K562 (cell line): ENCODE data around the gene CREM. TPM values are rescaled to one million over a fixed set of nuclear protein-coding genes. Genes with fewer than 3 reads are reported as not detected.

Source experiments
- ATAC-seq: fragments of 200-7000 bp; cut with Tn5 transposase; 3 replicates; pipeline ENCODE4 v1.9.1; 2020; ENCODE audit warnings: moderate library complexity
- BruUV-seq: library from RNA; stranded (reverse); fragments of 400-500 nt; replicated peaks from 2 replicates; lab custom pipeline; 2021; lab: Mats Ljungman, UMichigan
- CTCF ChIA-PET: fragments of 300-600 bp; formaldehyde crosslinking; extraction: SDS; loops from one replicate; lab custom pipeline; 2021; ENCODE audit warnings: low intra/inter-chr PET ratio; lab: Yijun Ruan, JAX
- POLR2A ChIA-PET: fragments of 300-600, 350-650 bp; sonication (Branson Sonifier 250); formaldehyde crosslinking; extraction: SDS; loops from one replicate; lab custom pipeline; 2021; ENCODE audit warnings: antibody characterized with exemption, inconsistent platforms; lab: Yijun Ruan, JAX
- DNase-seq, 4 experiments: peaks; one replicate each; pipeline versions ENCODE4 v3.0.0 to v3.0.0-alpha.2; 2011 to 2018; ENCODE audit warnings: low spot score in 3 of 4, mixed read lengths in 3 of 4; ENCODE audit errors: extremely low read depth in 1 of 4
- FAIRE-seq: peaks from 2 replicates; lab custom pipeline; 2011; peaks lifted over from hg19 to GRCh38; lab: Jason Lieb, UNC
- H2AFZ ChIP-seq: 2 replicates; pipeline ENCODE4 v1.6.0; 2011; ENCODE audit warnings: low read depth, low read length, control low read depth, inconsistent platforms
- H3K27ac ChIP-seq: fragments of 200-600 bp; 3 replicates; pipeline ENCODE4 v1.8.0; 2011; ENCODE audit warnings: low read depth, mild to moderate bottlenecking, control low read depth, inconsistent platforms, low read length, moderate library complexity, mixed read lengths; ENCODE audit errors: extremely low read depth
- H3K27me3 ChIP-seq, 2 experiments: fragments of 300-600 bp in 1 of 2; 2 replicates in 1 of 2; 3 replicates in 1 of 2; pipeline versions ENCODE4 v1.6.0 to v1.8.0; 2011; ENCODE audit warnings: inconsistent platforms in 2 of 2, low read length in 2 of 2, mild to moderate bottlenecking in 1 of 2, mixed read lengths in 1 of 2, moderate library complexity in 1 of 2; ENCODE audit not compliant: control insufficient read depth in 2 of 2, insufficient read depth in 2 of 2
- H3K36me3 ChIP-seq: fragments of 300-600 bp; 3 replicates; pipeline ENCODE4 v1.8.0; 2011; ENCODE audit warnings: mild to moderate bottlenecking, low read length, inconsistent platforms; ENCODE audit not compliant: control insufficient read depth, insufficient read depth
- H3K4me1 ChIP-seq, 2 experiments: fragments of 200-600 bp in 1 of 2; replicated peaks in 1 of 2; 2 replicates in 1 of 2; 3 replicates in 1 of 2; pipeline versions ENCODE4 v1.5.1 to v1.8.0; 2011; ENCODE audit warnings: inconsistent platforms in 2 of 2, low read length in 2 of 2, mild to moderate bottlenecking in 1 of 2, mixed read lengths in 1 of 2, moderate library complexity in 1 of 2; ENCODE audit not compliant: control insufficient read depth in 2 of 2, insufficient read depth in 2 of 2
- H3K4me2 ChIP-seq: 2 replicates; pipeline ENCODE4 v1.6.1; 2011; ENCODE audit warnings: low read length, control low read depth, inconsistent platforms, mixed read lengths; ENCODE audit not compliant: insufficient read depth
- H3K4me3 ChIP-seq: fragments of 200-600 bp; sonication (generic), shearing (Covaris generic); 2 replicates; pipeline ENCODE4 v1.5.1; 2016; ENCODE audit warnings: control low read depth, inconsistent platforms
- H3K79me2 ChIP-seq: fragments of 200-600 bp; 3 replicates; pipeline ENCODE4 v1.8.0; 2011; ENCODE audit warnings: low read length, inconsistent platforms; ENCODE audit not compliant: control insufficient read depth, insufficient read depth
- H3K9ac ChIP-seq, 2 experiments: 2 replicates each; pipeline versions ENCODE4 v1.6.0 to v1.6.1; 2011; ENCODE audit warnings: low read depth in 2 of 2, low read length in 2 of 2, control low read depth in 1 of 2, inconsistent platforms in 1 of 2, mild to moderate bottlenecking in 1 of 2, mixed read lengths in 1 of 2; ENCODE audit not compliant: insufficient read depth in 1 of 2
- H3K9me1 ChIP-seq: one replicate; pipeline ENCODE4 v1.6.0; 2011; ENCODE audit warnings: inconsistent platforms, mild to moderate bottlenecking, low read length, moderate library complexity; ENCODE audit not compliant: control insufficient read depth, insufficient read depth
- H3K9me3 ChIP-seq: replicated peaks from 2 replicates; pipeline ENCODE4 v1.5.1; 2011; ENCODE audit warnings: low read depth, low read length, inconsistent platforms; ENCODE audit not compliant: control insufficient read depth, insufficient read depth
- H4K20me1 ChIP-seq: replicated peaks from 2 replicates; pipeline ENCODE4 v1.6.1; 2011; ENCODE audit warnings: low read length, inconsistent platforms, mixed read lengths; ENCODE audit not compliant: control insufficient read depth, insufficient read depth
- CEBPB ChIP-seq: fragments of 450-650 bp; IDR thresholded peaks from 2 replicates; pipeline ENCODE4 v1.6.1; 2016; ENCODE audit warnings: missing genetic modification characterization, missing compliant biosample characterization
- CREB1 ChIP-seq, 2 experiments: sonication (generic) in 1 of 2; formaldehyde crosslinking in 1 of 2; IDR thresholded peaks; 2 replicates each; pipeline versions ENCODE4 v1.6.1 to v1.8.0; 2012 to 2022; ENCODE audit warnings: inconsistent platforms in 1 of 2, mild to moderate bottlenecking in 1 of 2, missing genetic modification reagents in 1 of 2, moderate library complexity in 1 of 2
- PHF20 ChIP-seq: fragments of 450-650 bp; IDR thresholded peaks from 2 replicates; pipeline ENCODE4 v1.6.1; 2018; ENCODE audit not compliant: partially characterized antibody
- SUPT5H ChIP-seq: fragments of 450-650 bp; IDR thresholded peaks from 2 replicates; pipeline ENCODE4 v1.6.1; 2016
- WGBS: fragments of 100-300 bp; shearing (Covaris generic); methylation state at CpG from one replicate; pipeline ENCODE4 v1.1.6; 2016; ENCODE audit warnings: low coverage, mixed read lengths; ENCODE audit not compliant: insufficient coverage; ENCODE audit errors: missing lambda C conversion rate; 5-methylcytosine and 5-hydroxymethylcytosine counted together
- in situ Hi-C: fragments of 300-500 bp; cut with MboI; formaldehyde crosslinking; loops from 4 replicates; pipeline ENCODE4 v1.15.0; 2018; ENCODE audit warnings: inconsistent platforms, mixed read lengths
- intact Hi-C: fragments of 100-400 bp; cut with micrococcal nuclease; formaldehyde crosslinking; loops from 2 replicates; pipeline ENCODE4 v1.14.2; 2022
- polyA plus RNA-seq, 8 experiments: library from polyadenylated mRNA; depleted of rRNA in 4 of 8; stranded (reverse) in 5 of 8; unstranded in 3 of 8; fragments of >200 nt; fragmentation: Nextera tagmentation in 2 of 8; fragmentation: Illumina TruSeq in 1 of 8; extraction: Ambion mirVana in 2 of 8; extraction: Trizol in 1 of 8; gene quantifications; 2 replicates each; pipeline versions ENCODE4 v1.2.1 to v1.2.3, GENCODE V29; 2011 to 2014; ENCODE audit warnings: inconsistent platforms in 1 of 8, missing spikeins in 1 of 8
- total RNA-seq, 7 experiments: library from RNA; depleted of rRNA in 6 of 7; stranded (reverse); fragments of >200 nt in 6 of 7; fragmentation: Illumina TruSeq in 2 of 7; extraction: Trizol in 2 of 7; gene quantifications; 2 replicates each; pipeline versions ENCODE4 v1.2.1 to v1.2.3, GENCODE V29; 2011 to 2021; ENCODE audit warnings: low replicate concordance in 1 of 7
- TF ChIP-seq, protein P1 (sequence below), 2 experiments: fragments of 450-650 bp in 1 of 2; sonication (generic) in 1 of 2; formaldehyde crosslinking in 1 of 2; IDR thresholded peaks in 1 of 2; conservative IDR thresholded peaks in 1 of 2; 2 replicates each; pipeline versions ENCODE4 v1.6.1 to v1.8.1; 2016 to 2023; ENCODE audit warnings: mild to moderate bottlenecking in 2 of 2, moderate library complexity in 2 of 2, inconsistent platforms in 1 of 2, missing genetic modification reagents in 1 of 2

Gene CREM
- total and polyA plus RNA-seq, 9 of the 15 experiments (the other 6 are each of a cell fraction or from before 2014, with no cell fraction given) = 39.1 to 70.2 (median 48.3) TPM

DNA sequence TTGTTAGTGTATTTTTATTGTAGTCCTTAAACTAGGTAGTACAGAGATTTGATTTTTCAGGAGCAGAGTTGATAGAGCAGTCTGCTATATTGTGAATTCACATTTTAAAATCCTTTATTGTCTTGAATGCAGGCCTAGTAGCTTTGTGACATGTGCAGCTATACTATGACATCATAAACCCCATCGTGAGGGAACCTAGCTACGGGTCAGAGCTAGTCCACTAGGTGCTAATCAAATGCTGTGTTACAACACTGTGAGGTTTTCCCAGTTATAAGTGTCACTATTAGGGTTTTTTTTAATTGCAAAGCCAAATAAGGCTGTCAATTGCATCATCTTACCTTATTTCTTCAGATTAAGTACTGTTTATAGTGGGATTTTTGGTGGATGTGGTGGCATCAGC, 40.7 kb downstream of the CREM start:
- TF ChIP-seq SUPT5H = no peak
- TF ChIP-seq CREB1 (IDR thresholded peaks at IDR 0.05) = peak; percentile 31; the same call in 1 of the 2 replicates
- no peak for TF ChIP-seq CREB1 (CRISPR knock-in tag; IDR thresholded peaks at IDR 0.05)
- 0 out of 2 replicates have a peak, but pooled peaks have one; percentile 28 for TF ChIP-seq CEBPB (tag)
- TF ChIP-seq, protein P1, sequence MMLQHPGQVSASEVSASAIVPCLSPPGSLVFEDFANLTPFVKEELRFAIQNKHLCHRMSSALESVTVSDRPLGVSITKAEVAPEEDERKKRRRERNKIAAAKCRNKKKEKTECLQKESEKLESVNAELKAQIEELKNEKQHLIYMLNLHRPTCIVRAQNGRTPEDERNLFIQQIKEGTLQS (IDR thresholded peaks at IDR 0.05) = peak; percentile 51
- TF ChIP-seq, protein P1 (CRISPR knock-in tag; conservative IDR thresholded peaks at IDR 0.05) = no peak
- no peak for TF ChIP-seq PHF20
- Histone ChIP-seq H3K27me3 (no peaks in the 10 kb centered on the region), H3K9me3 (no peaks in the 10 kb centered on the region), H3K9me1 (no peaks in the 10 kb centered on the region), H3K9ac (no peak overlapping the region), H3K36me3 (no peaks in the 10 kb centered on the region), H4K20me1 (no peaks in the 10 kb centered on the region), H2AFZ (no peak overlapping the region), H3K4me3 (no peak overlapping the region), H3K27ac (no peak overlapping the region), H3K79me2 (no peaks in the 10 kb centered on the region), H3K4me2 (no peak overlapping the region), H3K4me1 (no peaks in the 10 kb centered on the region)
- 62% methylated on average over 2 of the region's 2 CpGs for WGBS
- intact Hi-C loops = no loop called here
- DNase-seq = no peak
- ChIA-PET CTCF (no interaction called here), POLR2A (no interaction called here)
- BruUV-seq = no TSS peak
- in situ Hi-C loops = no loop called here
- no peak for FAIRE-seq
- ATAC-seq = no peak
